NCI-H2196 (cell line): Measurements from ENCODE around the gene ARHGEF26.
"Not testable (repeated sequence)": the region's sequence is repeated elsewhere in the genome, so short reads cannot be mapped to it uniquely, and the experiment has no call there.

Source experiments
- DNase-seq: peaks from one replicate; lab custom pipeline; 2025; ENCODE audit not compliant: unreplicated experiment; lab: John Stamatoyannopoulos, UW

ARHGEF26 gene

GRCh38 chr3:154120961-154121700 is at the start of gene ARHGEF26:
Gene ARHGEF26 (plus strand): TSS chr3:154121390. CDS start chr3:154121993, 603 bp downstream.
- peak; percentile 87 for DNase-seq

GRCh38 chr3:154074966-154075365 is 46.2 kb upstream of the ARHGEF26 start:
- no peak for DNase-seq

DNA sequence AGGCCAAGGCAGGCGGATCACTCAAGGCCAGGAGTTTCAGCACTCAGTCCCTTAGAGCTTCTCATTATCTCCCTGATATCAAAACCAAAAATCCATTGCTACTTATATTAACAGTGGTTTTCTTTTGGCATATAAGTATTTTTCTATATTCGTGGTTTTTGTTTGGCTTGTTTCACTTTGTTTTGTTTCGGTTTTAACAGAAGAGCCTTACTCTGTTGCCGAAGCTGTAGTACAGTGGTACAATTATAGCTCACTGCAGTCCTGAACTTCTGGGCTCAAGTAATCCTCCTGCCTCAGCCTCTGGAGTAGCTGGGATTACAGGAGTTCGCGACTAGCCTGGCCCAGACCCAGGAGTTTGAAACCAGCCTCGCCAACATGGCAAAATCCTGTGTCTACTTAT is 42.5 kb upstream of the ARHGEF26 start:
- DNase-seq: no peak

DNA sequence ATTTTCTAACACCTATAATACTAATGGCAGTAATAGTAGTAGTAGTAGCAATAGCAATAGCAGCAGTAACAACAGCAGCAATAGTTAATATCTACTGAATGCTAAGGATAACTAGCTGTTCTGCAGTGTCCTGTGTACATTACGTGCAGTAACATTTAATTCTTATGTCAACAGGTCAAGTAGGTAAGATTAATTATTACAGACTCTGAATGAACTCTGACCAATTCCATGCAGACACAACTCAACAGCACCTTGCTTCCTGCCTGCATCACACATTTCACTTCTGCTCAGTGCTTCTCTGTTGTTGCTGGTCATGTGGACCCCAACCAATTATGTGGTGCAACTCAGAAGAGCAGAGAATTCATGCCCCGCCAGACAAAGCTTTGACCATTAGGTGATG is 39.9 kb upstream of the ARHGEF26 start:
- DNase-seq: no peak

GRCh38 chr3:154085071-154085470 is 36.1 kb upstream of the ARHGEF26 start:
- DNase-seq: no peak

GRCh38 chr3:154085799-154086198 is 35.4 kb upstream of the ARHGEF26 start:
- no peak for DNase-seq

DNA sequence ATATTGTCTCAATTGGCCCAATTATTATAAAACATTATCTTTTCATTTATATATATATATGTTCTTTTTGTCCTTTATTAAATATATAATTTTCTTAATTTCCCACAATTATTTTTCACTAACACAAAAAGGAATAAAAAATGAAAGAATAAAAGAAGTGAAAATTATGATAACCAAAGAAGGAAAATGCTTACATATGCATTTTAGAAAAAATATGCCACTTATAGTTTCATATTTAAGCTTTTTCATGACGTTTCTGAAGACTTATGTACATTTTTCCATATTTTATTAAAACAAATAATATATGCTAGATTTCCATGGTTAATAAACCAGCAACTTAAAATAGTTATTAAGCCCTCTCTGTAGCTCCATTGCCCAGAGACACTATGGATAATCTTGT is 34.9 kb upstream of the ARHGEF26 start:
- DNase-seq: no peak

DNA sequence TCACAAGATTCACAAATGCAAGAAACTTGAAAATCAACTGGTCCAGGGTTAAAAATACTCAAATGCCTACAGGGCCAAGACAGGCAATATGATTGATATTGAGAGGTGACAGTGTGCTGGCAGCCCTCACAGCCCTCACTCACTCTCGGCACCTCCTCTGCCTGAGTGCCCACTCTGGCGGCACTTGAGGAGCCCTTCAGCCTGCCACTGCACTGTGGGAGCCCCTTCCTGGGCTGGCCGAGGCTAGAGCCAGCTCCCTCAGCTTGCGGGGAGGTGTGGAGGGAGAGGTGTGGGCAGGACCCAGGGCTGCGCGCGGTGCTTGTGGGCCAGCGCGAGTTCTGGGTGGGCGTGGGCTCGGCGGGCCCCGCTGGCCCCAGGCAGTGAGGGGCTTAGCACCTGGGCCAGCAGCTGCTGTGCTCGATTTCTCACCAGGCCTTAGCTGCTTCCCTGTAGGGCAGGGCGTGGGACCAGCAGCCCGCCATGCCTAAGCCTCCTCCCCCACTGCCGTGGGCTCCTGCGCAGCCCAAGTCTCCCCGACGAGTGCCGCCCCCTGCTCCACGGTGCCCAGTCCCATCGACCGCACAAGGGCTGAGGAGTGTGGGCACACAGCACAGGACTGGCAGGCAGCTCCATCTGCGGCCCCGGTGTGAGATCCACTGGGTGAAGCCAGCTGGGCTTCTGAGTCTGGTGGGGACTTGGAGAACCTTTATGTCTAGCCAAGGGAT is 33.3 kb upstream of the ARHGEF26 start:
- not testable (repeated sequence) for DNase-seq

GRCh38 chr3:154089421-154090420 is 31.5 kb upstream of the ARHGEF26 start:
- DNase-seq: peak; percentile 20

DNA sequence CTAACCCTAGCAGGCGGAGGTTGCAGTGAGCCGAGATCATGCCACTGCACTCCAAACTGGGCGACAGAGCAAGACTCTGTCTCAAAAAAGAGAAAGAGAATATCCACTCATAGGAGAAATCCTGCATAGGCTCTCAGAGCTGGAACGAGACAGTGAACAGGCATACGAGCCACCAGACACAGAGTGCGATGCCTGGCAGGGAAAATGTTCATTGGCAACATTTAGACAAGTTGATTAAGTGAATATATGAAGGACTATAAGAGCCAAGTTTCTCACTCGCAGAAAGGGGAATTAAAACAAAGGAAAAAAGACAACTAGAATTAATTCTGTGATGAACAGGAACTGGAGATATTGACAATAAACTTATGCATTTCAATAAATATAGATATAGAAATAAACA is 27.1 kb upstream of the ARHGEF26 start:
- no peak for DNase-seq

DNA sequence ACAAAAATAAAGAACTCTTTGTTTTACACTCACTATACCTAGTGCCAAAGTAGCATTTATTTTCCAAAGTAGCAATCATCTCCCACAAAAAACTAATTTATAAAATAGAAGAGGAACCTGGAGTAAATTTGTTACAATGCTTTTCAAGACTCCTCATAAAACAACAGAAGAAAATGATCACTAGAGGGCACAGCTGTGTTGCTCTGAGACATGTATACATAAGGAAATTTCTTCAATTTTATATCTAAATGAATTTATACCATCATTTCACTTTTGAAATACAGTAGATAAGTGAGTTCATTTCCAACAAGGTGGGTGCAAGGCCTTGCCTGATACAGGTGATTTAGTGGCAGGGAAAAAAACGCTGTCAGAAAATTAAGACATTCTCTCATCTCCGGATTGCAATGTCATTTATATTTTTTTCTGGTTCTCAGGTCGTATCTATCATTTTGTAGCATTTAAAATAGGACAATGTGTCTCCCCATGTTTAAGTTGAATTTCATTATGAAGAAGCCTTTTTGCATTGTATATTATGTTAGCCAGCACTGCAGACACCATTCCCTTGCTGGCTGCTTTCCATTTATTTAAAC is 25.3 kb upstream of the ARHGEF26 start:
- DNase-seq: no peak

DNA sequence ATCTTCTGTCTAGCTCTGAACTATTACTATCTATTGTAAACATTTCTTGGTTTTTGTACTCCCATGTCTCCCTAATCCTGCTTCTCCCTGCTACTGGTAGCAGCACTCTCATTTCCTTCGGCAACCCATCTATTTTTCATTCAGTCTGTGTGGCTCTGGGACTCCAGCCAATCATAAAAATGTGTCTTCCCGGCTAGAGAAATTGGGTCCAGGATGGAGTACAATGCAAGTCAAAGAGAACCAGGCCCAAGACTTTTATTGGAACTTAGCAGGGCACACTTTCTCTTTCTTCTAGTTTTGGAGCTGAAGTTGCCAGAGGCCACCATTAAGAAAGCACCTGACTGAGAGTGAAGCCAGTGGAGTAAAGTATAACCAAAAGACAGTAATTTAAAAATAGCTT is 22.8 kb upstream of the ARHGEF26 start:
- no peak for DNase-seq

GRCh38 chr3:154100556-154100955 is 20.6 kb upstream of the ARHGEF26 start:
- no peak for DNase-seq

GRCh38 chr3:154101250-154101649 is 19.9 kb upstream of the ARHGEF26 start:
- no peak for DNase-seq

GRCh38 chr3:154102225-154102624 is 19.0 kb upstream of the ARHGEF26 start:
- DNase-seq: no peak

GRCh38 chr3:154105218-154105975 is 15.8 kb upstream of the ARHGEF26 start:
- no peak for DNase-seq

DNA sequence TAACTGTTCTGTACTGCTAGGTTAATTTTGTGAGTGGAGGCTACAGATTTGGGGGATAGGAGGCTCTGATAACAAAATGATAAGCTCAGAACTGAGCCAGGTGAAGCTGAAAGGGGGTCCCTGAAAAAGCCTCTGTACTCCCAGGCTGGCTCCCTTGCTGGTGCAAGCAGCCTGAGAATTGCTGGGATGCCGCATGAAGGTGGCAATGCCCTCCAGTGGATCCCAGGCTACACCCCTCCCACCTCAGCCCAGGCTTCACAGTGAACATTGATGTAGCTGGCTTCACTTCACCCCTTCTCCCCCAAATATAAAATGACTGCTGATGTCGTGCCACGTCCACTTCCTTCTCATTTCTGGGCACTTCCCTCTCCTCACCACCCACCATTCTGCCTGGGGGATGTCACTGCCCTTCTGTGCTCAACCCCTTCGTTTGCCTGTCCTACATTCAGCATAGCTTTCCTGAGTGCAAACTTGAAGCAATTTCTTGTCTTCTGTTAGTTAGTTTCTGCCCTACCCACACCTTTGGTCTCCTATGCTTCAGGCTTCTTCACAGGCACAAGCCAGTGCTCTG is 9.7 kb upstream of the ARHGEF26 start:
- no peak for DNase-seq

- DNase-seq: no peak
These were observed 8.9 kb upstream of the ARHGEF26 start for GRCh38 chr3:154112146-154112852.

DNA sequence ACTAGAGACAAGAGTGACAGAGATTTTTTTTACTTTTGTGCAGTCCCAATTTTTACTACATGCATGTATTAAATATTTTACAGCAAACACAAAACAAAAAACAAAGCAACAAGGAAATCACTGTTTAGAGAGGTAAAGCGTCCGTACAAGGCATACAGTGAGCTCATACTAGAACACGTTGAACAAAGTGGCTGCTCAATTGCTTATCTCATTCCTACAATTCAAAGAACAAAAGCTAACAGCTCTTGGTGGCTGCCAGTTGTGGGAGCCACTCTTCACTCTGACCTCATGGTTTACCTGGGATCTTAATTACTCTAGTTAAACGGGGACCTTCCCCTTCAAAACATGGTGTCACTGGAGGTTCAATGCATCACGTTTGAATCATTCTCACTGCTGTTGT is 7.6 kb upstream of the ARHGEF26 start:
- no peak for DNase-seq
